Right lung (tissue), 5 donors: ENCODE data around the gene OXTR. TPM values are rescaled to one million over a fixed set of nuclear protein-coding genes. Genes with fewer than 3 reads are reported as not detected.
"Not testable (repeated sequence)": the region's sequence is repeated elsewhere in the genome, so short reads cannot be mapped to it uniquely, and the experiment has no call there.

ENCODE experiments used
- DNase-seq, 2 donors: peaks; one replicate each; pipeline ENCODE4 v3.0.0-alpha.2; 2013
- polyA plus RNA-seq, 5 donors: library from polyadenylated mRNA; unstranded; fragments of 120-200 nt; gene quantifications; one replicate each; pipeline versions ENCODE4 v1.2.1 to v1.2.3, GENCODE V29; 2013; ENCODE audit warnings: inconsistent platforms in 1 of 5, low replicate concordance in 1 of 5; ENCODE audit not compliant: insufficient read length in 5 of 5, insufficient read depth in 1 of 5

Gene OXTR
- polyA plus RNA-seq, 5 donors: 1.4 to 2.3 (median 1.7) TPM

DNA sequence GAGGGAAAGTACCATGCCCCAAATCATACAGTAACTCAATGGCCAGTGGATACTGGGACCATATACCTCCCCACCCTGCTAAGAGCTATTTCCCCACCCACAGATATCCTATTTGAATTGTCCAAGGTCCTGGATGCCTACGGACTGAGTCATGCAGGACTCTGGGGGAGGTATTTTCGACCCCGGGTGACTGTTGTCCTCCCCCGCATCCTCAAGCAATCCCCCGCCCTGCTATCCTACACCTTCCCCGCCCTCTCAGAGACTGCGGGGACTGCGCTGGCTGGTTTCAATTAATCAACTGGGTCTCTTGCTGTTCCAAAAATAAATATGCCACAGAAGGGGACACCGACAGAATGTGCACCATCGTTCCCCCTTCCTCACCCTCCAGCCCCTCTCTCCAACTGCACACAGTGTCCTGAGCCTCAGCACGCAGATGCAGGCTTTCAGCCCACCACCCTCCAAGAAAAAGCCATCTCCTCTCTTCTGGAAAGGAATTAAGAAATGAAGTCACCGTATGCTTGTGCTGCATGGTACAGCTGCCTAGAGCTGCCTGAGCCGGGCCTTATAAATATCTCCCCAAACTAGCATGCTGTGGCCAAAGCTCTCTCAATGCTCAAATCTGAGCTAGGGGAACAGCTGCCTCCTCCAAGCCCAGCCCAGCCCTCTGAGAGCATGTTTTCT is 27.7 kb downstream of the OXTR start:
- no peak for DNase-seq

DNA sequence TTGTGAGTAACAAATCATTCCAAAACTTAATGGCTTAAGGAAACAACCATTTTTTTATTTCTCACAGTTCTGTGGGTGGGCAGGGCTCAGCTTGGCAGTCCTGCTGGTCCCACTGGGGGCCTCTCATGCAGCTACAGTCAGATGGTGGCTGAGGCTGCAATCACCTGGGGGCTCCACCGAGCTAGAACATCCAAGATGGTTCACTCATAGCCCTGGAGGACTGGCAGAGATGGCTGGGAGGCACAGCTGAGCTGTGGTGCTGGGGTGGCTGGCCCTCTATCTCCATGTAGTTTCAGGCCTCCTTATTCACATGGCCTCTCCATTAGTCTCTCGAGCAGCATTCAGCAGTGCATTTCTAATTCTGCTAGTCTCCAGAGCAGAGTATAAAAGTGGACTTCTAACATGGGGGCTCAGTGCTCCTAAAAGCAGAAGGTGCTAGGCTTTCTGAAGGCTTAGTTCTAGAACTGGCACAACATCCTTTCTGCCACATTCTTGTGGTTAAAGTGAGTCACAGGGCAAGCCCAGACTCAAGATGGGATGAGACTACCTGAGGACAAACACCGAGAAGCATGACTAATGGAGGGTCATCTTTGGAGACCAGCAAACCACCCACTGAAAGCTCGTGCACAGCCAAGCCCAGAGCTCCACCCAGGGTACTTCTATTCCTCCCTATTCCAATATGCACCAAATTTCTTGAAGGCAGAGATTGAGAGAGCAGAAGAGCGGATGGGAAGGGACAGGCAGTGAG is 29.5 kb downstream of the OXTR start:
- DNase-seq: no peak

DNA sequence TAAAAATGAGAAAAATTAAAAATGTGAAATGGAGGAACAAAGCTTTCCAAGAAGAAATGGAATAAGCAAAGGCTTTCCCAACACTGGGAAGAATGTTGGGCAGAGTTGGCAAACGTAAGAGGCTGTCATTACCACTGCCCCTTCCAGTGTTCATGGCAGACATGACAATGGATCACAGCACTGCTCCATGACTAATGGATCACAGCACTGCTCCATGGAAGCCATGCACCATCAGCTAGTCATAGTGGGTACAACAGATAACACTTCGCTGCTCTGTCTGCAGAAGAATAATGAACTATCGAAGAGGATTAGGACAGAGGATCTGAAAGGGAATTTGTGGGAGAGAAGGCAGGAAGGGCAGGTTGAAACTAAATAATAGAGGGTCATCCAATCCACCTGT is 30.8 kb downstream of the OXTR start:
- no peak for DNase-seq

DNA sequence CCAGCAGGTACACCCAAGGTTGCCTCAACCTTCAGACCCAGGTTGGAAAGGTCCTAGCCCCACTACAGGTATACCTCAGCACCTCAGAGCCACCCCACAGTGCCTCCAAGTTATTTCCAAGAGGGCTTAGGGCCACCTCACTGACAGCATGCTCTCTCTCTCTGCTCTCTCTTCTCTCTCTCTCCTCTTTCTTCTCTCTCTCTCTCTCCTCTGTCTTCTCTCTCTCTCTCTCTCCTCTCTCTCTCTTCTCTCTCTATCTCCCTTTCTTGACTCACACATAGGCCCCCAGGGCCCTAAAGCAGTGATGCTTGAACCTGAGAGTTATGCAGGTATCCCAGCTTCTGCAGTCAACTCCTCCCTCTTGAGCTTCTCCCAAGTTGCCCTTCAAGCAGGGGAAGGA is 31.6 kb downstream of the OXTR start:
- no peak for DNase-seq

DNA sequence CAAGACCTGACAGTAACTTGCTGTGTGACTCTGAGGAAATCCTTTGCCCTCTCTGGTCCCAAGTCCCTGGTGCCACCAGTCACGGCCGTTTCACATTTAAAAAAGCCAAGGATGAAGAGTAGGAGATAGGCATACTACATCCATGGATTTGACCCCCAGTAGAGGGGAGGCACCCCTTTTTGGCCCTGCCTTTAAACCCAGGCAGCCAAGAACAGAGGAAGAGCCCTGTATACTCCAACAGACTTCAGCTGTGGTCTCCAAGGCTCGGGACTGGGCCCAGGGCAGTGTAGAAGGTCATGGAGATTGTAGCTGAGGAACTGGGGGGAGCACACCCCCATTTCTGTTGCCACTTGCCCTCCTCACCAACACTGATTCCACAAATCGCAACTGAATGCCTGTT is 32.1 kb downstream of the OXTR start:
- no peak for DNase-seq

DNA sequence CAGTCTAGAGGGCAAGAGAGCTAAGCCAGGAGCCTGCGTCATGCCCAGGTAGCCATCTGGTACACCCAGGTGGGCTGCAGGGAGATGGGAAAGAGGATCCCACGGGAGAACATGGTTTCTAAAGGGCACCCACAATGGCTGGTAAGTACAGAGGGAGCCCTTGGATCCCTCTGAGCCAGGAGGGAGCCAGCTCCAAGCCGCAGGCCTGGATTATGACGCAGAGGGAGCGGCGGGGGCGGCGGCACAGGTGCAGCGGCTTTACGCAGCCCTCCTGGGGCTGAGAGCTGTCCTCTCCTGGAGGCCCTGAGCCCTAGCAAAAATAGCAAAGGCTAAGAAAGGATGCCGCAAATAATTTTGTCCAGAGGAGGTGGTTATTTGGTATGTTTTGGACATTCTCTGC is 33.0 kb downstream of the OXTR start:
- DNase-seq: no peak

DNA sequence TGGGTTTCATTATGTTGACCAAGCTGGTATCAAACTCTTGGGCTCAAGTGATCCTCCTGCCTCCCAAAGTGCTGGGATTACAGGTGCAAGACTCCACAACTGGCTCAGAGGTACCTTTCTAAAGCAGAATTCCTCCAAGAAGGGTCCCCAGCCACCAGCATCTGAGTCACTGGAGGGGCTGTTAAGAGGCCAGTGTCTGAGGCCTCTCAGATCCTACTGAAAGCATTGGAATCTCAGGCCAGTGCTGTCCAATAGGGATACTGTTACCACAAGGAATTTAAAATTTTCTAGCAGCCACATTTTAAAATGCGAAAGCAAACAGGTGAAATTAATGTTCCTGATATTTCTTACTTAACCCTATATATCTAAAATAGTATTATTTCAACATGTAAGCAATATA is 34.5 kb downstream of the OXTR start:
- DNase-seq: no peak

DNA sequence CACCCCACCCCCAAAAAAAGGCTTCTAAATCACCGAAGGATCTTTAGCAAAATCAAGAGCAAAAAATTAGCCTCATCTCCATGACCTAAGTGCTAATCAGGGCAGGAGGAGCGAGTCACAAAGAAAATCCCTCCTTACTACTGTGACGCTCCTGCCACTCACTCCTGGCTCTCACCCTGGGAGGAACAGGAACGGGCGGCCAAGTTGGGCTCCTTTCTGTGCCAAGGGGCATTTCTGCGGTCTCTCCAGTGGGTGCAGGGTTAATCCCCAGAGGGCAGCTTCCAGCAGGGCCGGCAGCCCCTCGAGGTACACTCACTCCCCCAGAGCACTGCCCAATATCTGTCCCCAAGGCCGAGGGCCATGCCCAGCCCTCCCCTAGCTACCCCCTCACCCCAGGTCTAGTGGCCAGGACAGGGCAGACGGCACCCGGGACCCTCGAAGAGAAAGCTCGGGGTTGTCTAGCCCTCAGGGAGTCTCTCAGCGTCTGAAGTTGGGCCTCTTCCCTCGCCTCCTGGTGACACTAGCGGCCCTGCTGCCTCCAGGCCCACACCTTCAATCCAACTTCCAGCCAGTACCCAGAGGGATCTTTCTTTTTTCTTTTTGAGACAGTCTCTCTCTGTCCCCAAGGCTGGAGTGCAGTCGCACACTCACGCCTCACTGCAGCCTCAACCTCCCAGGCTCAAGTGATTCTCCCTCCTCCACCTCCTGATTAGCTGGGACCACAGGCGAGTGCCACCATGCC is 35.1 kb downstream of the OXTR start:
- no peak for DNase-seq

DNA sequence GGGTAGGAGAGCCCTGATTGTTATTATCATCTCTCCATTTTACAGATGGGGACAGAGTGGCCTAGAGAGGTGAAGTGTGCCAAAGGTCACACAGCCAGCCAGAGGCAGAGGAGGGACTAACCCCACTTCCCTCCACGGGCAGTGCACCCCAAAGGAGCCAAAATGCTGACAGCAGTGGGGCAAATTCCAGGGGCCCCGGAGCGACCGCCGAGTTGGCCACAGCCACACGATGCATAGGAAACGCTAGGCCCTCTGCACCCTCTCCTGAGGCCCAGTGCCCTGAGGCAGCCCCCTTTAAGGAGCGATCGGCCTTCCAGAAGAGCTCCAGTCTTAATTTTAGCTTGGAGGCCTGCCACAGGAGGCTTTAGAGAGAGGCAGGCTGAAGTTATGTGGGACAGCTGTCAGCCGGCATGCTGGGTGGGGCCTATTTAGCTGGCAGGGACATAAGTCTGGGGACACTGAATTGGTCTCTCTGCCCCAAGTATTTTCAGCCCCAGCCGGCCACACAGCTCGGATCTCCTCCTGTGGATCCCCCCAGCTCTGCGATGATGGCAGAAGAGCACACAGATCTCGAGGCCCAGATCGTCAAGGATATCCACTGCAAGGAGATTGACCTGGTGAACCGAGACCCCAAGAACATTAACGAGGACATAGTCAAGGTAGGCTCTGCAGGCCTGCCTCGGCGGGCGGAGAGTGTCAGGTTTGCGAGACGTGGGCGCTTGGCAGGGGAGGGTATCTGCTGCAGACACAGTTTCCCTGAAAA is 35.9 kb downstream of the OXTR start, which contains the start of gene CAV3:
TSS of gene CAV3 (plus strand) at position 471 of the 763 bp plus-strand sequence. CDS start at position 546, 75 bp downstream.
- DNase-seq: peak; percentile 30 to 41

DNA sequence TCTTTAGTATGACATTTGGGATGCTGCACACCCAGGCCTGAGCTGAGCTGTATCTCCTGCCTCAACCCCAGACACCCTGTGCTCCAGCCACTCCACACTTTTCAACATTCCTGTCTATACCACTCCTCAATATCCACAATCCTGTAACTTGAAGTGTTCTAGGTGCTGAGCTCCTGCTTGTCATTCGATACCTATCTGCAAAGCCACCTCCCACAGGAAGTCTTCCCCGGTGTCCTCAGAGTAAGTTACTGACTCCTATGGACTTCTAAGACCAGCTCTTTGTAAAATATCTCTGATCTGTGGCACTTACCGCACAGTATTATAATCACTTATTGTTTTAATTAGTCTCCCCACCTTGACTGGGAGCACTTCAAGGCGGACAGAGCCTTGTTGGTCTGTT is 37.0 kb downstream of the OXTR start:
- DNase-seq: no peak

DNA sequence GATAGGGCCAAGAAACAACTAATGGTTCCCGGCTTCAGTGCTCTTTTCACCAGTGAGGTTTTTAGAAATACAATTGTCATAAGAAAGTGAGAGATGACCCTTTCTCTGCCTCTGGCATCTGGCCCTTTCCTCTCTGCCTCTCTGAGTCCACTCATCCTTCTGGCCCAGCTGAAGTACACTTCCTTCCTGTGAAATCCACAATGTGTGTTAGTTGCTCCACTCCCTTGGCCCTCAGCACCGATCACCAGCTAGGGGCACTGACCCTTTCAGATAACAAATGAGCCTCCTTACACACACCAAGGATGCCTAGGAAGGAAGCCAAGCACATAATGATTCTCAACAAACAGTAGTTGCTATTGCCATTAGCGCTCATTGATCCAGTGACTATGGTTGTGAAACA is 38.8 kb downstream of the OXTR start:
- DNase-seq: peak; percentile 32 to 51

DNA sequence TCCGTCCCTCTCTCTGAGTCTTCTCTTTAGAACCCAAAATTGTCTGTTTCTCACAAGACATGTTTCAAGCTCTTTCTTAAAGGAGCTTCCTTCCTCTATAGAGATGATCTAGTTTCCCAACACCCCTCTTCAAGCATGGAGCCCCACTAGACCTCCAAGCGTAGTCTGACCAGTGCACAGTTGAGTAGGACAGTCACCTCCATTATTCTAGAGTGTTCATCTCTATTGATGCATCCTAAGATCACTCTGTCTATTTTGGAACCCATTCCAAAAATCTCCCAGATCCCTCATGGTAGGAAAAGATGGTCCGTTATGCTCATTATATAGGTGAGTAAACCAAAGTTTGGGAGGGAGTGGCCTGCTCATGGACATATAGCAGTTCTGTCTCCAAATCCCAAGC is 39.9 kb downstream of the OXTR start:
- no peak for DNase-seq

DNA sequence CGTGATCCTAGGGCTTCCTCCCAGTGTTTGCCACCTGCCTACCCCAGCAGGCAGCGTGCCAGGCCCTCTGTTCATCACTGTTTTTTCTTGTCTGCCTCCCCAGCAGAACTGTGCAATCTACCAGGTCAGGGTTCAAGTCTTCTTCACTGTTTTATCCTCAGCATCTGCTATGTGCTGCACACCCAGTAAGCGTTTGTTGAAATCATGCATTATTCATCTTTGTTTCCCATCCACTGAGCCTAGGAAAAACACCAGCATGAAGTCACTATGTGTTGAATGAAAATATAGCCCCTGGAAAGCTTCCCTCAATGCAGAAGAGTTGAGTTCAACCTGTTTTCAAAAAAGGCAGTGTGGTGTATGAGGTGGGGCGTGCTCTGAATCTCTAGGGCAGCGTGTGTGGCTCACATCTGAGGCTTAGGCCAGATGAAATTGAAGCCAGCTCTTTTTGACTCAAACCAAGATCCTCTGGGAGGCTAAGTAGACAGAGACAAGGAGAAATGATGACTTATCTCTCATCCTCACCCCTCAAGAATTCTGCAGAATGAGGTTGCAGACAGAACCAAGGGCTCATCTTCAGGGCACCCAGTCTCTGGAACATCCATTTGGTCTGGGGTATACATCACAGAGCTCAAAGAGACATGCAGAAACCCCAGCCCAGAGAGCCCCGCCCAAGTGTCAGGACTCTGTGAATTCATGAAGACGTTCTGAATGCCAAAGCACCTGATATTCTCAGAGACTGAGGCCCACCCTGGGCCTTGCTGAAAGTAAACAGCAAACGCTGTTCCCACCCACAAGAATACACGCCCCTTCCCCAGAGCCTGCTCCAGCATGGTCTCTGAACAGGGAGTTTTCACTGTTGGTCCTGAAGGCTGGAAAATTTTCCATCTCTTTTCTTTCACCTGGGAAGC is 41.6 kb downstream of the OXTR start:
- DNase-seq: no peak

DNA sequence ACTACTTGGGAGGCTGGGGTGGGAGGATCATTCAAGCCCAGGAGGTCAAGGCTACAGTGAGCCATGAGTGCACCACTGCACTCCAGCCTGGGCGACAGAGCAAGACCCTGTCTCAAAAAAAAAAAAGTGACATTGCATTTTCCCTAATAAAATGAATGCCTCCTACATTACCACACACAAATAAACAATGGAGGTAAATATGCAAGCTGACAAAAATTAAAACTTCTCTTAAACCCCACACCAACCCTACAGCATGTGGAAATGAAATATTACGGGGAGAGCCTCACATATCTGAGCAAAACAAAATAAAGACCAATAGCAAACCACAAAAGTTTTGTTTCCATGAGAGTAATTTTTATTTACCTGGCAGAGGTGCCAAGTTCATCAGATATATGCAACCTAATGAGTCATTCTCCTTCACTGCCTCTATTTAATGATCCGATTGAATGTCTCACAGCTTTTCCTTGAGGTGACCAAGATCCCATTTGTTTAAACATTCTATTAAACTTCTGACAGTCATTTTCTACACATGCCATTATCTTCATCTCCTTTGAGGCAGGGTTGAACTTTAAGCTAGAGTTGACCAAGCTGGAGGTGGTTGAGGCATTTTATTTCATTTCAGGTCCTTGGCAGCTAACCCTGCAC is 45.2 kb downstream of the OXTR start:
- DNase-seq: no peak

DNA sequence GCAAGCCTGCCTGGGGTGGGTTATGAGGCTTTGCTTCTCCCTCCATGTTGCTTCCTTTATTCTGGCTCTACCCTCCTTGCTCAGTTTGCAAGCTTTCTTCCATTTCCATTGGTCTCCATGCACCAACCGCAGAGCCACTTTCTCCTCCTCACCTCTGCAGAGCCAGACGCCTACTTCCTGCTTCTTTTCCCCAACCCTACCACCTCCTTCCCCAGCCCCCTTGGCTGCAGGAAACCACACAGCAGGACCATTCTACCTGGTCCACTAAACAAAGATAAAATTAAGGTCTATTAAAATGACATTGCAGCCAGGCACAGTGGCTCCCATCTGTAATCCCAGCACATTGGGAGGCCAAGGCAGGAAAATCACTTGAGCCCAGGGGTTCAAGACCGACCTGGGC is 45.8 kb downstream of the OXTR start:
- DNase-seq: no peak

DNA sequence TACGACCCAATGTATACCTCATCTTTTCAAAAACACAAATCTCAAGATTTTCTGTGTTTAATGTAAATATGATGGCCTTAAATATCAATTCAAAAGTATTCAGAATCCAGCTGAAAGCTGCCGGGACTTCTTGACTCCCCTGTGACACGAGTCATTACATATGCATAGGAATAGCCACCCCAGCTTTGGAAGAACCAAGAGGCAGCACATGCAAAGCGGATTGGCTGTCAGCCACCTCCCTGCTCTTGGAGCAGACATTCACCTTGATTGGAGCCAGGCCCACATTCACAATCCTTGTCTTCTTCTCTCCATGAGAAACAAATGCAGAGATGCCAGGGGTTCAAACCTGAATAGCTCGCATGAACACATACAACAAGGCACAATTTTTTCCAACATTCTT is 46.6 kb downstream of the OXTR start:
- DNase-seq: no peak

DNA sequence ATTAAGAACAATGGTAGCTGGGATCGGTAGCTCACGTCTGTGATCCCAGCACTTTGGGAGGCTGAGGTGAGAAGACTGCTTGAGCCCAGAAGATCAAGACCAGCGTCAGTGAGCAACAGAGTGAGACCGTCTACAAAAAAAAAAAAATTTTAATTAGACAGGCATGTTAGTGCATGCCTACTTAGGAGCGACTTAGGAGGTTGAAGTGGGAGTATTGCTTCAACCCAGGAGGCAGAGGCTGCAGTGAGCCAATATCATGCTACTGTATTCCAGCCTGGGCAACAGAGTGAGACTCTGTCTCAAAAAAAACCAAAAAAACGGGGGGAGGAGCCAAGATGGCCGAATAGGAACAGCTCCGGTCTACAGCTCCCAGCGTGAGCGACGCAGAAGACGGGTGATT is 53.7 kb downstream of the OXTR start:
- not testable (repeated sequence) for DNase-seq

DNA sequence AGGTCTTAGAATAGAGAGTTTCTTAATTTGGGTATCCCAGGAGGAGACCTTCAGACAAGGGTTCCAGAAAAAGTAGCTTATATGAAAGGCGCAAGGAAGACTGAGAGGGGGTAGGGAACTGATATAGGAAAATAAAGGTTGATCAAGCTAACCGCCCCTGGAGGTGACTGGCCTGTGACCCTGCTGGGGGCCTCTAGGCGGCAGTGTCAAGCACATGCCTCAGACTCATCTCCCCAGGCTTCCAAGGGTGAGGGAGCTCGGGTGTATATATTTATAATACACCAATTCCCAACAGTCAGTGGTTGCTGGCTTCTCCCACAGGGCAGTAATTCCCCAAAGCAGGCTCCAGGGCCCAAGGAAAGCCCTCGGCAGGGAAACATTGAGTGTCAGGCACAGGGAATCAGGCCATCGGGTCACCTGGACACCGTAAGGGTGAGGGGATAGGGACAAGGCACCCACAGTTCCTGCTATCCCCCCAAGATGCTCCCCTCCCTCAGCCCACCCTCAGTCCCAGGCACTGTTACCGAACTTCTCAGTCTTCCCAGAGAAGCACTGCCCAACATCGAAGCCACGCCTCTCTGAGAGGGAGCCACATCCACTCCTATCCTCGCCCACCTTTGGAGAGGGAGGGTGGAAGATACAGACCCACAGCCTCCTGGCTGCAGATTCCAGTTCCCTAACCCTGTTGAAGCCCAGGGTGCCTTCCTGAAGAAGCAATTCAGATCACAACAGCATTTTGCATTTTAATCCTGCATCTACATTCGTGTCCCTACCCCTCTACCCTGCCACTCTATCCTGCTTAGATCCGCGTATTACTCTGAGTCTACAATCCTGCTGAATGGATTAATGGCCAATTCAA is 55.3 kb downstream of the OXTR start:
- no peak for DNase-seq

DNA sequence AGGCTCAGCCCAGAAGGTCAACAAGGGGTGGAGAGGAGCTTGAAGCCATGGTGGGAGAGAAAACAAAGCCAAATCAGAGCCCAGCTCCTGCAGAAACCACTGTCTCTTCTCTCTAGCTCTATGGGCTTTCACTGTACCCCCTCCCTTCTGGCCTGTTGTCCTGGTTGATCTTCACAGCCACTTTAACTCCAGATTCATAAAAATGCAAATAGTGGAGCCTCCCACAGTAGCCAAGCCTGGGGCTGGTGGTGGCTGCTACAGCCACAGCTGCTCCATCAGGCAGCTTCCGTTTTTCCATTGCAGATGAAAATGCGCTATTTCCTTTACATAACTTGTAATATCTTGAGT is 56.5 kb downstream of the OXTR start:
- DNase-seq: no peak
